Activated effector memory CD4-positive, alpha-beta T cell treated with Interleukin-2 at 50 U/mL for 16 hours (primary cell): Measurements from ENCODE around the gene MDK.

Experiments used
- DNase-seq: peaks from one replicate; pipeline ENCODE4 v3.0.0-alpha.2; 2020

MDK gene, protein sequence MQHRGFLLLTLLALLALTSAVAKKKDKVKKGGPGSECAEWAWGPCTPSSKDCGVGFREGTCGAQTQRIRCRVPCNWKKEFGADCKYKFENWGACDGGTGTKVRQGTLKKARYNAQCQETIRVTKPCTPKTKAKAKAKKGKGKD

DNA sequence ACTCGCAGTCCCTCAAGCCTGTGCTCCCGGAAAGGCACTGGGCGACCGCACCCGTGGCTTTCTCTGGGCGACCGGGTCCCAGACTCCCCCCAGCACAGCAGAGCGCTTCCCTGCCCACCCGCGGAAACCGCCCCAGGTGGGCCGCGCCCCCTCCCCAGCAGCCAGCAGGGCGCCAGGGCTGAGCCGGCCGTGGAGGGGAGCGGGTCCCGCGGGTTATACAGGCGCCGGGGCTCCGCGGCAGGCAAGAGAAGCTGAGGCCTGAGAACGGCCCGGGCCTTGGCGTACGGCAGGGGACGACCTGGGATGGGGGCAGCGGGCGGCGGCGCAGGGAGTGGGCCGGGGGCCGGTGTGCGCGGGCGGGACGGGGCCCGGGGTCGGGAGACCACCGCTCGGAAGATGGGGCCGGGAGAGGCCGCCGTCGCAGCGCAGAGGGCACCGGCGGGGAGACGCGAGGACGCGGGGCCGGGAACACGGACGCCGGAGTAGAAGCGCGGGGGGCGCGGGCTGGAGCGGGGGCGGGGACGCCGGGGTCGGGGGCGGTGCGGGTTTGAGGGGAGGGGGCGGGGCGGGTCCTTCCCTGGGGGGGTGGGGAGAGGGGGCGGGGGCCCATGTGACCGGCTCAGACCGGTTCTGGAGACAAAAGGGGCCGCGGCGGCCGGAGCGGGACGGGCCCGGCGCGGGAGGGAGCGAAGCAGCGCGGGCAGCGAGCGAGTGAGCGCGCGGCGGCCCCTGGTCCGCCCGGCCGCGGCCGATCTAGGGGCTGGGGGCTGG, at the start of gene MDK:
MDK (plus strand) TSS at position 622 of the 771 bp plus-strand sequence. CDS start 389 bp downstream, outside the sequence.
- no peak for DNase-seq

DNA sequence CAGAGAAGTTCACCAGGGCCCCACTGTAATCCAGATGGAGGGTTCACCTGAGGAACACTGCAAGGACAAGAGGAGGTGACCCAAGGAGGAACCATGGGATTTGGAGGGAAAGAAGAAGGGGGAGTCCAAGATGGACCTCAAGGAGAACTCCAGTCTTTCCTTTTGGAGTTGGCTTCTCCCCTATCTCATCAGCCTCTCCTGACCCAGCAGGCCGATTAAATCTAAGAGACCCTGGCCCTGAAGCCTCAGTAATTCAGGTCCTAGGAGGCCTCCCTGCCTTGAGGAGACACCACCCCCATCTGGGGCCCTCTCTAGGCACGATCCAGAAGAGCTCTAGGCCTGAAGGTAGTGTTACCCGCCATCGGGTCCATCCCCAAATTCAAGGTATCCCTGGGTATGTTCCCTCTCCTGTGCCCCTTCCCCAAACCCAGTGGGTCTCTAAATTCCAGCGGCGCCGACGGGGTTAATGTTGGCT, 49.3 kb upstream of the MDK start:
- DNase-seq = no peak

DNA sequence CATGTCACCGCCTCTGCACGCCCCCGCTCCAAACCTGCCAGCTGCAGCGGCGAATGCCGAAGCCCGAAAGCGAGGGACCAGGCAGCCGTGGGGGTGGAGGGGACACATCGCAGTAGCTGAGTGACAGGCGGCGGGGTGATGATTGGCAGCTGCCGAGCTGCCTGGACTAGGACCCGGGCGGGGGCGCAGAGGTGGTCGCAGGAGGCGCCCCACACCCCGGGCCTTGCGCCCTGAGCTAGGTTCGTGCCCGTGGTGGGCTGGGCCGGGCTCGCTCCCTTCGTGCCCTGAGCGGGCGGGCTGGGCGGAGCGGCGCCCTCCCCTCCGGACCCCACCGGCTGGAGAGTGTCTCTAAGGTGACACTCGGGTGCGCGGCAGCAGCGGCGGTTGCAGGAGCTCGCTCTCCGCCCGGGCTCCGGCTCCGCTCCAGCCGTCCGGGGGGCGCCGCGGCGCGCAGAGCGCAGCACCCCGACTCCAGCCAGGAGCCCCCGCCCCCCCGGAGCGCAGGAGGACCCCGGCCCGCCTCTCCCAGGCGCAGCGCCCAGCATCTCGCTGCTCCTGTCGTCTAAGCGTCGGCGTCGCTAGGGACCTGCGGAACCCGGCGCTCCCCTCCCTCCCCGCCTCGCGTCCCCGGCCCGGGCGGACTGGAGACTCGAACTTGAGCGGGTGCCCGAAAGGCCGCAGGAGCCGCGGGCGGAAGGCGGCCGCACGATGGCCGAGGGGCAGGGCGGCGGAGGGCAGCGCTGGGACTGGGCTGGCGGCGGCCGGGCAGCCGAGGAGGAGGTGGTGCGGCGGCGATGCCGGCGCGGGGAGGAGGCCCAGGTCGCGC, 48.7 kb upstream of the MDK start:
- no peak for DNase-seq

GRCh38 chr11:46333394-46333947, 48.0 kb upstream of the MDK start:
- DNase-seq = no peak

DNA sequence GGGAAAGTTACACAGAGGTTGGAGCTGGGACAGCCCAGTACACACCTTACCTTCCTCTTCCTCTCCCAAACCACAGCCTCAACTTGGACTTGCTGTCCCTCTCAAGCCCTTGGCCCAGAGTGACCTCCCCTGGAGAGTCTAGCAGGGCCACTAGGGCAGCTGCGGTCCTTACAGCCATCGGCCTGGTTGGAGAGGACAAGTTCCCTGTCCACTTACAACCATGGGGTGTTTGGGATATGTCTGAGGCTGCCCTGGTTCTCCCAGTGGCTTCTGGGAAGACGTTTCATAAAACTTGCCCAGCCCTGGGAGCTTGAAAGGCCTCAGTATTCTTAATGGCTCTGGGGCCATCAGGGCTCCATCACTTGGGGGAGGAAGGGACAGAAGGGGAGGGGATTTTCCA, 47.3 kb upstream of the MDK start:
- no peak for DNase-seq

GRCh38 chr11:46335271-46335670, 46.2 kb upstream of the MDK start:
- no peak for DNase-seq

DNA sequence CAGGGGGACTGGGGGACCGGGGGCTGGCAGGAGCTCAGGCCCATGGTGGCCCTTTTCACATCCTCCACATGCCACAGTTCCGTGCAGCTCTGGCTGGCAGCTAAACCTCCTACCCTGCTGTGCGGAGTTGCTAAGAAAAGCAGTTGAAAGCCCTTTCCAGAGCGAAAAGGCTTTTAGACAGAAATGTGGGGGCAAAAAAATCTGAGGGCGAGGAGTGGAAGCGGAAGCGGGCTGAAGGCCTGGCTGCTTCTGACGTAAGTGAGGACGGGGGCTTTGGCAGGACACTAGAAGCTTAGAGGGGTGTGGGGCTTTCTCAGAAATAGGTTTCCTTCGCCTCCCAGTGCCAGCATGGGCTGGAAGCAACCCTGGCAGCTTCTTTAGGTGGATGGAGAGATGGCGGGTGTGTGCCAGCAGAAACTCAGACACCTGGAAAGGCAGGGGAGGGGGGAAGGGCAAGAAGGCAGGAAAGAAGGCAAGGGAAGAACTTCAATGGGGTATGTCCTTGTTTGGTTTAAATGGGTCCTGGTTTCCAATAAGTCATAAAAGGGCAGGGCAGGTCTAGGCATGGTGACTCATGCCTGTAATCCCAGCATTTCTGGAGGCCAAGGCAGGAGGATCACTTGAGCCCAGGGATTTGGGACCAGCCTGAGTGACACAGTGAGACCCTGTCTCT, 45.4 kb upstream of the MDK start:
- DNase-seq = no peak

DNA sequence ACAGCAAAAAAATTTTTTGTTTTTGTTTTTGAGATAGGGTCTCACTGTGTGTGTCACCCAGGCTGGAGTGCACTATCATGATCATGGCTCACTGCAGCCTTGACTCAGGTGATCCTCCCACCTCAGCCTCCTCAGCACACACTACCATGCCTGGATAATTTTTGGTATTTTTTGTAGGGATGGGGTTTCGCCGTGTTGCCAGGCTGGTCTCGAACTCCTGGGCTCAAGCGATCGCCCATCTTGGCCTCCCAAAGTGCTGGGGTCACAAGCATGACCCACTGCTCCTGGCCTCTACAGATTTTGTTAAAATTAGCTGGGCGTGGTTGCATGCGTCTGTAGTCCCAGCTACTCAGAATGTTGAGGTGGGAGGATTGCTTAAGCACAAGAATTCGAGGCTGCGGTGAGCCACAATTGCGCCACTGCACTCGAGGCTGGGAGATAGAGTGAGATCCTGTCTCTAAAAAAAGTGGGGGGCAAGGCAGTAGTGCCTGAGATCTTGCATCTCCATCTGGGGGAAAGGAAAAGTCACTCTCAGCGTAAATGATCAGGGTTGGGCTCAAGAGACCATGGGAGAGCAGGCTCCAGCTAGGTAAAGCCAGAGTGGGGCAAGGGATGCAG, 44.8 kb upstream of the MDK start:
- no peak for DNase-seq

DNA sequence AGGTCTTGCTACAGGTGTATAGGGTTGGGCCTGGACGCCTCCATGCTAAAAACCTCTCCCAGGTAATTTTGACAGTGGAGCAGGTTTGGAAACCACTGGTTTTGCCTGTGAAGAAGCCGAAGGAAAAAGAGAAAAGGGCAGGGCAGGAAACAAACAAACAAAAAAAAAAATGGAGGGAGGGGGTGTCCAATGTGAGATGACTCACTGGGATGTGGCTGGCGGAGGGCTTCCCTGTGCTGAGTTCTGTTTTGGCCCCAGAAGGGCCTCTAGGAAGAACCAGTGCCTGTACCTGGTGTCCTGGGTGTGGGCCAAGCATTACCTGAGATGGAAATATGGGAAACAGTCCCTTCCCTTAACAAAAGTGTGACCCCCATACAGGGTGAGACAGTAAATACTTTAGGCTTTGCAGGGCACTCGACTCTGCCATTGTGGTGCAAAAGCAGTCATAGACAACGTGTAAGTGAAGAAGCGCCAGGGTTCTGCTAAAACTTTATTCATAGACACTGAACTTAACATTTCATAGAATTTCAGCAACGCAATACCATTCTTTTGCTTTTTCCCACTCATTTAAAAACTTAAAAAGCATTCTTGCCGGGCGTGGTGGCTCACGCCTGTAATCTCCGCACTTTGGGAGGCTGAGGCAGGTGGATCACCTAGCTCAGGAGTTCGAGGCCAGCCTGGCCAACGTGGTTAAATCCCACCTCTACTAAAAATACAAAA, 43.7 kb upstream of the MDK start:
- no peak for DNase-seq

- no peak for DNase-seq
Measured at GRCh38 chr11:46338636-46338987, 42.9 kb upstream of the MDK start.

DNA sequence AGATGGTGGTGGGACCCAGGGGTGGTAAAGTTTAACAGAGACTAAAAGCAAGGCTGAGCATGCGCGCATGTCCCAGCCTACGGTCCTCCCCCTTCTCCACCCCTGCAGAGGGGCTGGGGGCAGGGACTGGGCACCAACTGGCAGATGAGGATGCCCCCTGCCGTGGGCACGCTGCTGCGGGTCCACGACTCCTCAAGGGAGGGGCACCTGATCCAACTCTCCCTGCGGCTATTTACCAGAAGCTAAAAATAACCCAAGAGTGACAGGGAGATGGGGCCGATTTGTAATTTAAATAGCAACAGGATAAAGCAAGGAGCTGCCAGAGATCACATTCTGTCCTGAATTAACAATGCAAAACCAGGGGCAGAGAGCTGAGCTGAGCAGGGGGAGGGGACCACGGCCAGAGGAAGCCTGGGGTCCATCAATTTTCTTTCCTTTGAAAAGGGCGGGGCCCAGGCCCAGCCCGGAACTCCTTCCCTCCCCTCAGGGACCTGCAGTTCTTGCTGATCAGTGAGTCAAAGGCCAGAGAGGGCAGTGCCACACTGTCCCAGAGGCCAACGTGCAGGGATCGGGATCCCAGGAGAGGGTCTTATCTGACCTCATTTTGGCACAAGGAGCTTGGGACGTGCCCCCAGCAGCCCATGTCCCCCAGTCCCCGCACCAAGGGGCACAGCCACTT, 42.3 kb upstream of the MDK start:
- no peak for DNase-seq

DNA sequence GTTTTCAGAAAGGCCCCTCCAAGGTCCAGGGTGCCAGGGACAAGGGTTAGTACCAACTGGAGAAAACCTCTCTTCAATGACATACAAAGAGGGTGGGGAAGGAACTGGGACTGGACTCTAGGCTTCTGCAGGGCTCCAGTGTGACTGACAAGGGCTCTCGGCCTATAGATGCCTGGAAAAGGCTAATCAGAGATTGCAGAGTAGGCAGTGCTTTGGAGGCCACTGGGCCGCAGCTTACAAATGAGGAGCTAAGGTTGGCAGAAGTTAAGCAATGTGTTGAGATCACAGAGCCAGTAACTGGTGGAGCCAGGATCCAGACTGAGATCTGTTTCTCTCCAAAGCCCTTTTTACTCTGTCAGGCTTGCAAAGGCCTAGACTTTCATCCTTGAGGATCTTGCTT, 41.7 kb upstream of the MDK start:
- no peak for DNase-seq

- no peak for DNase-seq
Measured at GRCh38 chr11:46341454-46341853, 40.0 kb upstream of the MDK start.

GRCh38 chr11:46342239-46342638, 39.2 kb upstream of the MDK start:
- no peak for DNase-seq

GRCh38 chr11:46343520-46343919, 37.9 kb upstream of the MDK start:
- DNase-seq = no peak

GRCh38 chr11:46345131-46345597, 36.3 kb upstream of the MDK start:
- no peak for DNase-seq

DNA sequence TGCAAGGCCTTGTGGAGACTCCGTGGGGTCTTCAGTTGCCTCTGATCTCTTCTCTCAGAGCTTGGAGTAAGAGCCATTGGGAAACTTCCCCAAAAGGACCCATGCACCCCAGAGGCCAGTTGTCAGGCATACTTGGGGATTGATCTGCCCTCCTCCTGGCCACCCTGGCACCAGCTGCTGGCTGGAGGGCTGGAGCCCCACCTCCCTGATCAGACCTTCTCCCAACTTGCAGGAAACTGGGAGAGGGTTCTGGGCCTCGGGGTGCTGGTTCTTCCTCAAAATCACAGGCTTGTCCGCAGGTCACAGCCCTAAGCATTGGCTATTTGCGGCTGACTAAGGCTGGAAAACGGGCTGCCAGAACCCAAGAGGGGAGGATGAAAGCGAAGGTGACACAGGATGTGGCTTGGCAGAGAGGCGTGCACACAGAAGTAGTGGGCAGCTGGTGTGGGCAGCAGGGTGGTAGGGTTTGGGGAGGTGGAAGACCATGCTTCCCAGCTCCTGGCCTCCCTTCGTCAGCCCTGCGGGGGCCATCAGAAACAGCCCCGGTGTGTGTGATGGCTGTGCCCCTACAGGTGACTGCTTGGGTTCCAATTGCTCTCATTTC, 35.5 kb upstream of the MDK start:
- no peak for DNase-seq

GRCh38 chr11:46346886-46347636, 34.4 kb upstream of the MDK start, which contains the start of gene DGKZ:
DGKZ (plus strand) TSS chr11:46347463; CDS start chr11:46347660, 197 bp downstream.
- peak; percentile 90 for DNase-seq

DNA sequence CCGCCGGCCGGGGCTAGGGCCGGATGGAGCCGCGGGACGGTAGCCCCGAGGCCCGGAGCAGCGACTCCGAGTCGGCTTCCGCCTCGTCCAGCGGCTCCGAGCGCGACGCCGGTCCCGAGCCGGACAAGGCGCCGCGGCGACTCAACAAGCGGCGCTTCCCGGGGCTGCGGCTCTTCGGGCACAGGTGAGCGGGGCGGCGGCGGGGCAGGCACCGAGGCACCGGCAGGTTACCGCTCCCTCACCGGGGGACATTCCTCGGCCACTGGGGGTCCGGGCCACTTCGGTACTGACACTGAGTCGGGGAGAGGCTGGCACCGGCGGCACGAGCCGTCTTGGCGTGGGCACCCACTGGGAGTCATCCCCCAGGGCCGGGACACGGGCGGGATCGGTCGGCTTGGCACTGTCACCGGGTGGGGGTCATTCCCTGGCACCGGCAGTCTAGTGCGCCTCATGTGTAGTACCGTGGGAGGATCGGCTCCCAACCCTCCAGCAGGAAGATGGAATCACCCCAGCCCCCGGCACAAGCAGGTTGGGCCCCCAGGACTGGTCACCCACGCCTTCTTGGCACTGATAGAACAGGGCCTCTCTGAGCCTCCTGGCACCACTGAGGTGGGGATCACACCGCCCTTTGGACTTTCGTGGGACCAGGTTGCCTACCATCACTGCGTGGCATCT, 33.7 kb upstream of the MDK start:
- no peak for DNase-seq
